AML-193 (cell line): ENCODE data around the gene UBA52.
"Not testable (repeated sequence)": the region's sequence is repeated elsewhere in the genome, so short reads cannot be mapped to it uniquely, and the experiment has no call there.

Experiments used
- DNase-seq, 2 experiments: peaks; one replicate each; lab custom pipeline; 2025; lab: John Stamatoyannopoulos, UW

UBA52 gene

GRCh38 chr19:18571564-18572344, at the start of gene UBA52:
Gene UBA52, plus strand, starts transcription at chr19:18571857. Its CDS starts 1,444 bp downstream, at chr19:18573301.
- peak; percentile 95 to 97 for DNase-seq

GRCh38 chr19:18522124-18522861, 49.4 kb upstream of the UBA52 start:
- peak; percentile 99 for DNase-seq

- DNase-seq = not testable (repeated sequence)
Observed at GRCh38 chr19:18522862-18523440, 48.7 kb upstream of the UBA52 start.

- DNase-seq = no peak
Observed at GRCh38 chr19:18523841-18524240, 47.8 kb upstream of the UBA52 start.

- DNase-seq = no peak
Observed at GRCh38 chr19:18526316-18526715, 45.3 kb upstream of the UBA52 start.

GRCh38 chr19:18529782-18530181, 41.9 kb upstream of the UBA52 start:
- no peak for DNase-seq

- DNase-seq = no peak
Observed at GRCh38 chr19:18531485-18531884, 40.2 kb upstream of the UBA52 start.

- no peak for DNase-seq
Observed at GRCh38 chr19:18532168-18532890, 39.3 kb upstream of the UBA52 start.

- DNase-seq = no peak
Observed at GRCh38 chr19:18533058-18533457, 38.6 kb upstream of the UBA52 start.

GRCh38 chr19:18536475-18536874, 35.2 kb upstream of the UBA52 start:
- DNase-seq = no peak

- DNase-seq = no peak
Observed at GRCh38 chr19:18537431-18537830, 34.2 kb upstream of the UBA52 start.

- no peak for DNase-seq
Observed at GRCh38 chr19:18538115-18538514, 33.5 kb upstream of the UBA52 start.

GRCh38 chr19:18539372-18539771, 32.3 kb upstream of the UBA52 start:
- DNase-seq = no peak

GRCh38 chr19:18540200-18540599, 31.5 kb upstream of the UBA52 start:
- DNase-seq = not testable (repeated sequence)

GRCh38 chr19:18541258-18541991, 30.2 kb upstream of the UBA52 start:
- no peak for DNase-seq

GRCh38 chr19:18541992-18542940, 29.4 kb upstream of the UBA52 start:
- no peak for DNase-seq

GRCh38 chr19:18542941-18543813, 28.5 kb upstream of the UBA52 start, which contains the start of gene FKBP8:
Gene FKBP8, minus strand, starts transcription at chr19:18543573. Its CDS starts 1,603 bp downstream, at chr19:18541970.
- DNase-seq = peak; percentile 71 to 72

- DNase-seq = peak; percentile 72 to 86
Observed at GRCh38 chr19:18543814-18544475, 27.7 kb upstream of the UBA52 start.

GRCh38 chr19:18551631-18552030, 20.0 kb upstream of the UBA52 start:
- DNase-seq = no peak
